ENCODE data around the gene PALLD. TPM values are rescaled to one million over a fixed set of nuclear protein-coding genes. Genes with fewer than 3 reads are reported as not detected.
"Not testable (repeated sequence)": the region's sequence is repeated elsewhere in the genome, so short reads cannot be mapped to it uniquely, and the experiment has no call there.

The PALLD gene
- total RNA-seq, 1 experiment from 2014 or later, result 176 TPM

DNA sequence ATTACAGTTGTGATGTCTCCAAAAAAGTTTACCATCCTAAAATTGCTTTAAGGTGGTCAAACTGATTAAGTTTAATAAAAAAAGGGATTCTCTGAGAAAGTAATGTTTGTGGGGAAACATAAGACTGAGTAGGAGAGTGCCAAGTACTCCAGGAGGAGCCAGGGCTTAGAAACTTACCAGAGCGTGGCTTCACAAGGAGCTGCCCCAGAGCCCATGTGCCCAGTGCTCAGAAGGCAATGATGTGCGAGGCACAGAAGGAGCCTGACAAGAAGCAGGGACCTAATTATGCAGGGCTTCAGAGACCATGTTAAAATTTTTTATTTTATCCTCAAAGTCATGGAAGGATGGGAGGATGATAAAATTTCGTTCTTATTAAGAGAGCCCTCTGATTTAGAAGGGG lies 204.2 kb downstream of the PALLD start:
- DNase-seq (ENCODE audit: low read depth), result no peak

DNA sequence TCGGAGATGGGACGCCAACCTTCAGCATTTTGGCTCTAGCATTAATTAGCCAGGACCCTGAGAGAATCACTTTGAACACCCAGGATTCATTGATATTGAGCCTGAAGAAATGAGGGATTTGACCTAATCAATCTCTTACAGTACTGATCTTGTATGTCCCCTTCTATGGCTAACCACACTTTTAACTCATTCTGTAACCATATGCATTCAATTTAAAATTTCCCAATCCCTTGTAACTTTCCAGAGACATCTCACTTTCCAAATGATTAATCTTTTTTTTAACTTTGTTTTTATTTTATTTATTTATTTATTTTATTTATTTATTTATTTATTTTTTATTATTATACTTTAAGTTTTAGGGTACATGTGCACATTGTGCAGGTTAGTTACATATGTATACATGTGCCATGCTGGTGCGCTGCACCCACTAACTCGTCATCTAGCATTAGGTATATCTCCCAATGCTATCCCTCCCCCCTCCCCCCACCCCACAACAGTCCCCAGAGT lies 205.8 kb downstream of the PALLD start:
- not testable (repeated sequence) for DNase-seq (ENCODE audit: low read depth)

DNA sequence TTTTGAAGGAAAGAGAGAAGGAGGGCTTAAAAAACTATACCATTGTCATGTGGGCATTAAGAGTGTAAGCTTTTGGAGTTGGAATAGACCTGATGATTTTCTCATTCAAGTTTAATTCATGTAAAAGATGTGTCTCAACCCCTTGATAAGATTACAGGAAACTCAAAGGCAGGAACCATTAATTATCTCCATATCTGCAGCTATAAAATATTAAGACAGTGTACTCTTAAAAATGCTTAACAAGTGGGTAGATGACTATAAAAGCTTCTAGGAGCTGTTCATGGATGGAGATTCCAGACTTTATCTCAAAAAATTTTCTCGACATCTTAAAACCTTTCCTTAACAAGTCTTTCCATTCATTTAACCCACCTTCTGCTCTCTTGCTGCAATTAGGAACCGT lies 208.3 kb downstream of the PALLD start:
- no peak for DNase-seq (ENCODE audit: low read depth)

DNA sequence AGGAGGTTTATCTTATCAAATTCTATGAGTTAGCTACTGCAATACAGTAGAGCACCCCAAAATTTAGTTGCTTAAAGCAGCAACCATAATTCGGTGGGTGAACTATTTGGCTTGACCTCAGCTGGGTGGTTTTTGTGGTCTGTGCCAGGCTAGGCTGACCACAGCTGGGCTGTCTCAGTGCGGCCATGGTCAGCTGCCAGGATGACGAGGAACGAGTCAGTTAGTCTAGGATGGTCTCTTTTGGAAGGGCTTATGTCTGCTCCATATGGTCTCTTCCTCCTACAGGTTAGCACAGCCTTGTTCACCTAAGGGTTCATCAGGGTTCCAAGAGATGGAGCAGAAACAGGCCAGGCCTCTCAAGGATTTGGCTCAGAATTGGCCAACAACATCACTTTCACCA lies 210.4 kb downstream of the PALLD start:
- DNase-seq (ENCODE audit: low read depth), result peak; percentile 68

DNA sequence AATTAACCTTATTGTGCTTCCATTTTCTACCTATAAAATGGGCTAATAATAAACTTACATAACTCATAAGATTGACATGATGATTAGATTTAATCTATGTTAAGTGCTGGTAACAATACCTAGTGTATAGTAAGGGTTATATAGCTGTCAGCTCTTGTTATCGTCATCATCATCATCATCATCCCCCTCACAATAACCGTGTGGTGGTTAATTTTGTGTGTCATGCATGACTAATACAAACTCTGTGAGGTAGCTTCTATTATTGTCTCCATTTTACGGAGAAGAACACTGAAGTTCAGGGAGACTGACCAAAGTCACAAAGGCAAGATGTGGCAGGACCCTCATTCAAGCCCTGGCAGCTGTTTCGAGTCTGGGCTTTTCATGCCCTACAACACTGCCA lies 211.3 kb downstream of the PALLD start:
- DNase-seq (ENCODE audit: low read depth), result peak; percentile 53

DNA sequence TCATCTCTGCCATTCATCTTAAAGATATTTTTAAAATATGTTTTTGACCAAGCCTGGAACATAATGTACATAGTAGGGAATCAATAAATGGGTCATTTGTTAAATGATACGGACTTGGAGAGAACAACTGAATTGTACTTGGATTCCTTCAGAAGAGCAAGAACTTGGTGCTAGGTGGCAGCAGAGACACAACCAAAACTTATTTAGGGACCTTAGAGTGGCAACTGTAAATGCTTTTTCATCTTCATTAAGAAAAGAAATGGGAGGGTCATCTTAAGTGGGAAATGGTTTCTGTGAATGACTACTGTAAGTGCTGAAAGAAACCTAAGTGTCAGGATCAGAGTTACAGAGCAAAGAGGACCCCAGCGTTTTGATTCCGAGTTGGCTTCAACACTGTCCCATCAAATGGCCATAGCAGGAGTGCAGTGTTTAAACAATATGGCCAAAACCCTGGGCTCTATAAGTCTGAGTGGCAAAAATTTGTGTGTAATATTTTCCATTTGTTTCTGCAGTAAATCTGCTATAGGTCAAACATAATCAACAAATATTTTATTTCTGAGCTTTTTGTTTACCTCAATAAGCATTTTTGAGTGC lies 213.6 kb downstream of the PALLD start:
- DNase-seq (ENCODE audit: low read depth), result peak; percentile 85

DNA sequence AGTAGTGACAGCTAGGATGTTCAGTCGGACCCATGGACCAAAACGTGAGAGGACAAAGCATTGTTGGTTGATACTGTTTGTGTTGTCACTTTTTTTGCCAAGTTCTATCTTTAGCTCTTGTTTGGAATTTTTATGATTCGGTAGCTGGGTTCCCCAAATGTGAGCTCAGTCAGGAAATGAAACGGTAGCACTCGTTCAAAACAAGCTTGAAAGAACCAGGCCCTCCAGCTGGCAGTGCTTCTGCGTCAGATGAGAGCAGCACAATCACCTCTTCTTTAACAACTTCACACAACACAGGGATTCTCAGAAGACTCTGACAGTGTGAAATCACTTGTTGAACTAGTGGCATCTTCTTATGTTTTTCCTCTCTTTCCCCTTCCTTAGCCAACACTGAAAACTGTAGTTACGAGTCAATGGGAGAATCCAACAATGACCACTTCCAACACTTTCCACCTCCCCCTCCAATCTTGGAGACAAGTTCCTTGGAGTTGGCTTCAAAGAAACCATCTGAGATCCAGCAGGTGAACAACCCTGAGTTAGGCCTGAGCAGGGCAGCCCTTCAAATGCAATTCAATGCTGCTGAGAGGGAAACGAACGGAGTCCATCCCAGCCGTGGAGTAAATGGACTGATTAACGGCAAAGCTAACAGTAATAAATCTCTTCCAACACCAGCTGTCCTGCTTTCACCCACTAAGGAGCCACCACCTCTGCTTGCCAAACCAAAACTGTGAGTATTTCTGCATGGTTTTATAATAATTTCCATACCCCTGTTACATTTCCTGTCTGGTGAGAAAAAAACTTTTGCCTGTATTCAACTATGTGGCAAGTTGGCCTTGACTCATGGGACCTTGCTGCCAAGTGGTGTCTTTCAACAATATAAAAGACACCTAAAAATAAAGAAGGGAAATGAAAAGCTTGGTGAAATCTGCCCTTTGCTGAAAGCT lies 214.6 kb downstream of the PALLD start:
- DNase-seq (ENCODE audit: low read depth), result peak; percentile 96

DNA sequence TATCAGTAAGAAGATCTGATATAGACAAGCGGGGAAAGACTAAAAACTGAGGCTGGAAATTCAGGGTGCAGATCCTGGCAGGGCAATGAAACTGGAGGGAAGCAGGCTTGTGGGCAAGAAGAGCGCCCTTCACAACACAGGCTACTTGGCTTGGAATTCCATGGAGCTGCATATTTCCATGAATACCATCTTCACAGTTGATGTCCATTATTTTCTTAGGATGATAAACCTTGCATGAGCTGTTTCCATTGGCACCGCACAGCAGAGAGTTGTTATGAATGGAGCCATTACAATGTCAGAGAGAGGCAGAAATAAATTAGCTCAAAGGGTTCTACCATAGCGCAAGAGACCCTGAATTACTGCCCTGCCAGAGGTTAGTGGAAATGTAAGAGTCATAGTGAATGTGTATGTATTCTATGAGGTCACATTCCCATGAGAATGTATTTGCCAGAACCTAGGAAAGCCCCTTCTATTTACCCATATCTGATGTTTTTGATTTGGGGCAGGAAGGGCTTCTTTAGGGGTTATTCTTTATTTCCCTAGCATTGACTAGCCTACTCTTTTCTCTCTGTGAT lies 215.6 kb downstream of the PALLD start:
- DNase-seq (ENCODE audit: low read depth), result no peak

DNA sequence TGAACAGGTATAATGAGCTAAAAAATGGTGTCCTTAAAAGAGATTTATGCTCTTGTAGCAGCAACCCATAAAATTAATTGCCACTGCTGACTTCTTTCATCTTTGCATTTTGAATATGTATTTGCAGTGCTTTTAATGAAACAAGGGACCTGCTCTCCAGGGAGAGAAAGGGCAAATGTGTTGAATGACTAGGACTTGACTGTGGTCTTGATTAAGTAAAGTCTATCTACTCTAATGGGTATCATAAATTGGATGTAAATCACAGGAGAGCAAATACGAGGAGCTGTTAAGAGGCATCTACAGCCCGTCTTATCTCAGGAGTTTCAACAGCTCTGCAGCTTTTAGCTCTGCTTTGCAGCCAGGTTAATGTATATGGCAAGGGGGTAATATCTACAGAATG lies 216.4 kb downstream of the PALLD start:
- no peak for DNase-seq (ENCODE audit: low read depth)

DNA sequence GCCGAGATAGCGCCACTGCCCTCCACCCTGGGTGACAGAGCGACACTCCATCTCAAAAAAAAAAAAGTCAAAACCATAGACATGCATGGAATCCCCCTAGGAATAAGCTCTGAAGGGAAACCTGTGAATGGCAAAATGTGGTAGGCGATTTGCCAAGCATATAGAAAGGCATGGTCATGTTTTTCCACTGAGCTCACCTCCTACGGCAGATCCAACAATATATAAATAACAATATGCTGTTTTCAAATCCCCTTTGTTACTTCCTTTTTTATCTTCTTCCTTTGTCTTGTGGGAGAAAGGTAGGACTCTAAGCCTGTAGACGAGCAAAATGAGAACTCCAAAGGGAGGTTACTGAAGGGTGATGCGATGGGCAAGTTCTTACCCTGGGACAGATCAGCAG lies 219.0 kb downstream of the PALLD start:
- DNase-seq (ENCODE audit: low read depth), result no peak

DNA sequence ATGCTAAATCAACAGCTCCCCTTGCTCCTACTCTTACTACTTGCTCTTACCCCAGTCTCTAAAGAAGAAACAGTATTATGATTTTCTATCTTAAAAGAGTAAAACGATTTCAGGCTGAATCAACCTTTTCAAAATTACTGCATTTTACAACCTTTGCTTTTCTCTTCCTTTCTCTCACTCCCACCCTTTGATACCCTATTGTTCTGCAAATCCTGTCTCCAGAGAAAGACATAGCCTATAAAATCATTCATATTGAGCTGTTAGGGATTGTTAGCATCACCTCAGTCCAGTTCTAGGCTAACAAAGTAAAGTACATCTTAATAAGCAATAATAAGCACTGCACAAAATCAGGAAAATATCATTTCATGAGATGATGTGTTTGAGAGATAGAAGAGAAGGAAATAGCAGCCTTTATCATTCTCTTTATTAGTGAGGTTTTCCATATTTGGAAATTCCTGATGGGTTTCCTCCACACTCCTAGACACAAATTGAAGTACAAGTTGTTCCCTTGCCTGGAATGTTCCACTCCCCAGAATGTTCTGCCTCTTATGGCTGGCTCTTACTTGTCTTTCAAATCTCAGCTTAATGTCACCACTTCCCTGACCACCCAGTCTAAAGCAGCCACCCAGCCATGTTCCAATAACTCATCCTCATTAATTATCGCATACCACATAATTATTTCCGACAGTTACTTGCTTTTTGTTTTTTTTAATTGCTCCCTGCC lies 219.7 kb downstream of the PALLD start:
- peak; percentile 86 for DNase-seq (ENCODE audit: low read depth)

DNA sequence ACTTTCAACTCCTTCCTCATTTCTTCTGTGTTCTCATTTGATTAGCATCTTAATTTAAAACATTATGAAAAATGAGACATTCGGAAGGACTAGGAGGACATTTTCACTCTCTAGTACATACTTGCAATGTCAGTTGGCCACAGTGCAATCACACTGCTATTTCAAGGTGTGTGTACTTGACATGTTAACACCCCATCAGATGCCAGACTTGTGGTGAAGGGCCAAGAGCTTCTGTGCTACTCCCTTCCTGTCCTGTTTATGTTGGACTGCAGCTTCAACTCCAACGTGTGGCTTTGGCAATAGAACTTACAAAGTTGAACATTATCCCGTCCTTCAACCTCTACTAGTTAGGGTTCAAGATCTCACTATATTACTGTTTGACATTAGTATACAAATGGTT lies 221.0 kb downstream of the PALLD start:
- DNase-seq (ENCODE audit: low read depth), result peak; percentile 78

DNA sequence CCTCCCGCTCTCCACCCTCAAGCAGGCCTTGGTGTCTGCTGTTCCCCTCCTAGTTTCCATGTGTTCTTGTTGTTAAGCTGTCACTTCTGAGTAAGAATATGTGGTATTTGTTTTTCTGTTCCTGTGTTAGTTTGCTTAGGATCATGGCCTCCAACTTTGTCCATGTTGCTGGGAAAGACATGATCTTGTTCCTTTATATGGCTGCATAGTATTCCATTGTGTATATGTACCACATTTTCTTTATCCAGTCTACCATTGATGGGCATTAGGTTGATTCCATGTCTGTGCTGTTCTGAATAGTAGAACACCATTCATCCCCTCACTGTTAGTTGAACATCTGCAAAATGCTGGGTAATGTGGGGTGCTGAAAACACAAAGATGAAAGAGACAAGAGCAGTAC lies 222.9 kb downstream of the PALLD start:
- DNase-seq (ENCODE audit: low read depth), result no peak

DNA sequence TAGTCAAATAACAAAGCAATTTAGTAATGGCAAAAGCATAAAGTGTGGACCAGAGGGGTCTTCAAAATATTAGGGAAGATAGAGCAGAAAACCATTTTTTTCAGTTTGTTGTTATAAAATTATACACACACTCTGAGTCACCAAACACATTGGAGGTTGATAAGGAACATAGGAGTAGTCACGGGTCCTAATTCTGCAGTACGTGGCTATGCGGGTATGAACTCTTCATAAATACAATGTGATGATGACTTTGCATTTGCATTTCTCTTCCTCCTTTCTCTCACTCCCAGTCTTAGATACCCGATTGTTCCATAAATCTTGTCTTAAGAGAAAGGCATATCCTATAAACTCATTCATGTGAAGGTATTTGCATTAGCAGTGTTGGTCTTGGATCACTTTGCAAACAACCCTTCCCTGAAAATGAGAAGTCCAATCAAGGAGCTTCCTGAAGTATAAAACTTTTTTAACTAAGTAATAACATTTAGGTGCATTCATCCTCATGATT lies 223.6 kb downstream of the PALLD start:
- no peak for DNase-seq (ENCODE audit: low read depth)

DNA sequence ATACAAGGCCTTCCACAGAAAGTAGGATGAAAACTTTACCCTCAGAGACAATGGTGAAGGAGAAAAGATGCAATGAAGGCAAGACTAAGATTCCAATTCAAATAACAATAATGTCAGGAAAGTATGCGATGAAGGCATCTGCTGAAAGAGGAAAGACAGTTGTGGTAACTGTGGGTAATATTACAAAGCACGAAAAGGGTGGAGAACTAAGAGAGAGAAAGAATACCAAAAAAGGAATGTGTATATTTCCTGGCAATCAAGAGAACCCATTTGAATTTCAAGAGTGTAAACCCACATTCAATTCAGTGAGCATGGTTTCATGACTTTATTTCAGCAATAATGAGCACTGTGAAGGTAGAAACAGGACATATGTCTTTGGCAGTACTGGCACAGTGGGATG lies 225.5 kb downstream of the PALLD start:
- peak; percentile 72 for DNase-seq (ENCODE audit: low read depth)

DNA sequence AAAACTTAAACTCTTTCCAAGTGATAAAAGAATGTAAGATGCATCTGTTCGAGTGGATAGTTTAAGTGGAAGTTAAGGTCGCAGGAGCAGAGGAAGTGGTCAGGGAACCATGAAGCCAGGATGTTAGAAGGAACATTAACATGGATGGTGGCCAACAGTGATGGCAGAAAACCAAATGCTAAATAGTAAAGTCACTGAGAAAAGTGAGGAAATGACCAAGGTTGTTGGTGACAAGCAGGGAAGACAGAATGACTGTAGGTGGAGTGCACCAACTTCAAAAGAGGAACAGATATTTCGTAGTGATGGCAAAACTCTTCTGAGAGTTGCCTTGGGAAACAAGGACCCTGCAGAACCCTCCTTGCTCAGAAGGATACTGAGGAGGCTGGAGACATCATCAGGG lies 226.2 kb downstream of the PALLD start:
- peak; percentile 89 for DNase-seq (ENCODE audit: low read depth)

DNA sequence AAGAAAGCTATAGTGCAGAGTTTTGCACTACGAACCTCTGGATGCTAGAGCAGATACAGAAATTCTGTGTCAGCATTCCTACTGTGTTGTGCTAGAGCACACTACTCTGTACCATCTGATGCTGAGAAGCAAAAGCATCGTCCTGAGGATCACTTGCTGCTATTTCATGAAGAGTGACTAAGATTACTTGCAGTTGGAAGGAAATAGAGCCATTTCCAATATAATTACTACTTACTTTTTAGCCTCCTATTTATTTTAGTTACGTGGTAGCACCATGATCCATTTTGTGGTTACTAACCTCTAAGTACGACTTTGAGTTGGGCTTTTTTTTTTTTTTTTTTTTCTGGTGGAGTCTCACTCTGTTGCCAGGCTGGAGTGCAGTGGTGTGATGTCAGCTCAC lies 226.7 kb downstream of the PALLD start:
- DNase-seq (ENCODE audit: low read depth), result peak; percentile 75

DNA sequence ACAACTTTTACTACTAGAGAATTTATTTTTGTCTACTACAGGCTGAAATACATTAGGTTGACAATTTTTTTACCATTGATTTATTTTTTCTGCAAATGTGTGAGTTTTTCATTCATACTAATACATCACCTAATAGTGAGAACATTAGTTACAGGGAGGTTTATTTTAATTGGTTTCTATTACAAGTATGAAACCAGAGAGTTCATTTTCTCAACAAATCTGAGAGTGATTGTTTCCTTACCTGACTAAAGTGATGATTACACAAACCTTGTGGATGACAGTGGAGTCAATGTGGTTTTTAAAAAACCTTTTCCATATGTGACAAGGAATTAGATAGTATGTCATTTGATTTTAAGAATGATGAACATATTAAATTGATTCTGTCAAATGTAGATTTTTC lies 227.4 kb downstream of the PALLD start:
- no peak for DNase-seq (ENCODE audit: low read depth)

DNA sequence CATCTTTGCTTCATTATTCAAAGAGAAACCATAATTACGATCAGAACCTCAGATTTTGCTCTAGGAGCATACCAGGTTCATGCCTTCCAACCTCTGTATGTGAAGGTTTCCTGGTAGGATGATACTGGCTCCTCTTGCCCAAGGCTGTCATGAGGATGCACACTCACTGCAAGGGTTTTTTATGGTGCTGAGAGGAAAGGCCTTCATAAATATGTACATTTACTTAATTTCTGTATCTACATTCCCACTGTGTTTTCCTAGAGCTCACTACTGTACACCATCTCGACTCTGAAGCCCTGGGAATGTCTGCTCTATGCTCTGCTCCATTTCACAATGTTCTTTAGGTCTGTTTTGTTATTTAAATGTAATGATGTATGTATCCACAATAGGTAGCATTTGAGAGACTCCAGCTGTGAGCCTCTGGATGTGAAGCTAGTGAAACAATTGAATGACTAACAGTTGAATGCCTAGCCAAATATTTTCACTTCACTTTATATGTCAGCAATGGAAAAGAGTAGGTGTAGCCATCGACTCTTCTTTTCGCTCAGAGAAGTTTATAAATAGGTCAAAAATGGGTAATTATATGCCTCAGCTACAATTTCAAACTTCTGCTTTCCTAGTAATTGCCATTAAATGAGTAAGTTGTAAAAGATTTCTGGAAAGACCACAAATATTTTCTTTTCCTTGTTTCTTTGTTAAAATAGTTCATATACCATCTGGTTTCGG lies 228.0 kb downstream of the PALLD start:
- DNase-seq (ENCODE audit: low read depth), result peak; percentile 71

DNA sequence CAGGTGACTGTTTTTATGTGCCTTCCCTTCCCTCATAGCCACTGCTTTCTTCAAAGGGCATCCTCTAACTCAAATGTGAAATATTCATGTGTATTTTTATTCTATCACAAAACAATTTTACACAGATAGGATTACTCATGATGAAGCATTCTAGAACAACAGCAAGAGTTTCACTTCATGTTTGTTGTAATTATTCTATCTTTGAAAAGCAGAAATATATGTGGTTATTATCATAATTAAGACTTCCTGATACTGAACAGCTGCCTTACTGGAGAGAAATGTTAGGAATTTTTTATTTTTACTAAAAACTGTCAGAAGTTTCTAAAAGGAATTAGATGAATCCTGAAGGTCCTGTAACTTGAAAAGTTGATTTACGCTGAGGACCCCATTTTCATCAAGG lies 229.1 kb downstream of the PALLD start:
- peak; percentile 73 for DNase-seq (ENCODE audit: low read depth)

DNA sequence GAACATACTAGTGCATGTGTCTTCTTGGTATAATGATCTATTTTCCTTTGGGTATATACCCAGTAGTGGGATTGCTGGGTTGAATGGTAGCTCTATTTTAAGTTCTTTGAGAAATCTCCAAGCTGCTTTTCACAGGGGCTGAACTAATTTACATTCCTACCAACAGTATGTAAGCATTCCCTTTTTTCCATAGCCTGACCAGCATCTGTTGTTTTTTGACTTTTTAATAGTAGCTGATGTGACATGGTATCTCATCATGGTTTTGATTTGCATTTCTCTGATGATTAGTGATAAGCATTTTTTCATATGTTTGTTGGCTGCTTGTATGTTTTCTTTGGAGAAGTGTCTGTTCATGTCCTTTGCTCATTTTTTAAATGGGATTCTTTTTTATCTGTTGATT lies 230.3 kb downstream of the PALLD start:
- DNase-seq (ENCODE audit: low read depth), result not testable (repeated sequence)
